ENCODE measurements around the gene CAV2. TPM values are rescaled to one million over a fixed set of nuclear protein-coding genes. Genes with fewer than 3 reads are reported as not detected.

CAV2 gene
- total RNA-seq, 2 experiments from 2014 or later = not detected

- Histone ChIP-seq H4K20me1 (ENCODE audit: insufficient read depth, low read length) (no peaks in the 10 kb centered on the region), H3K27ac (ENCODE audit: low read depth, low read length, poor library complexity, severe bottlenecking) (no peak overlapping the region), H3K9me3 (ENCODE audit: low read length) (no peaks in the 10 kb centered on the region), H3K4me3 (ENCODE audit: low read depth, low read length, poor library complexity, severe bottlenecking) (no peak overlapping the region), H3K4me2 (ENCODE audit: low read length) (no peak overlapping the region), H2AFZ (ENCODE audit: low read length) (no peak overlapping the region), H3K79me2 (ENCODE audit: insufficient read depth, low read depth, low read length) (no peaks in the 10 kb centered on the region), H3K4me1 (ENCODE audit: insufficient read depth, low read length, poor library complexity, severe bottlenecking) (no peaks in the 10 kb centered on the region), H3K9me2 (ENCODE audit: insufficient read depth, low read length) (no peaks in the 10 kb centered on the region), H3K36me3 (ENCODE audit: insufficient read depth, low read length) (no peaks in the 10 kb centered on the region)
- no TSS peak for BruUV-seq (replicated peaks)
- intact Hi-C loops (cut with micrococcal nuclease; ENCODE audit: unreplicated experiment) = no loop called here
- TF ChIP-seq EZH2phosphoT487 (IDR thresholded peaks at IDR 0.05; ENCODE audit: borderline replicate concordance, low read depth, low read length) (no peak), CTCF (conservative IDR thresholded peaks at IDR 0.05; ENCODE audit: low read length) (no peak)
- CTCF ChIA-PET (ENCODE audit: unreplicated experiment) = no interaction called here
- POLR2A ChIA-PET = interaction anchor here (0.5 kb wide), 1 partner anchor 34 kb away, joined by 4 read pairs; no protein-coding TSS in a partner anchor
- no peak for DNase-seq (ENCODE audit: low spot score)
Observed at GRCh38 chr7:116518961-116519360, 19.4 kb downstream of the CAV2 start.

GRCh38 chr7:116521046-116521664 lies 21.6 kb downstream of the CAV2 start:
- no peak overlapping the region for H2AFZ ChIP-seq (ENCODE audit: low read length)
- H4K20me1 ChIP-seq (ENCODE audit: insufficient read depth, low read length) = no peaks in the 10 kb centered on the region

More at GRCh38 chr7:116521046-116521664, 21.6 kb downstream of the CAV2 start:
- H3K4me1 ChIP-seq (ENCODE audit: insufficient read depth, low read length, poor library complexity, severe bottlenecking) = no peaks in the 10 kb centered on the region
- H3K36me3 ChIP-seq (ENCODE audit: insufficient read depth, low read length) = no peaks in the 10 kb centered on the region
- no peaks in the 10 kb centered on the region for H3K79me2 ChIP-seq (ENCODE audit: insufficient read depth, low read depth, low read length)
- intact Hi-C loops (cut with micrococcal nuclease; ENCODE audit: unreplicated experiment) = loop anchor here (5.0 kb wide), 1 partner anchor 61 kb away; no protein-coding TSS in a partner anchor
- H3K9me3 ChIP-seq (ENCODE audit: low read length) = no peaks in the 10 kb centered on the region
- H3K27ac ChIP-seq (ENCODE audit: low read depth, low read length, poor library complexity, severe bottlenecking) = no peak overlapping the region
- BruUV-seq (replicated peaks) = no TSS peak
- DNase-seq (ENCODE audit: low spot score) = no peak
- no peak for TF ChIP-seq EZH2phosphoT487 (IDR thresholded peaks at IDR 0.05; ENCODE audit: borderline replicate concordance, low read depth, low read length)
- TF ChIP-seq CTCF (conservative IDR thresholded peaks at IDR 0.05; ENCODE audit: low read length) = no peak
- no peak overlapping the region for H3K4me2 ChIP-seq (ENCODE audit: low read length)
- H3K4me3 ChIP-seq (ENCODE audit: low read depth, low read length, poor library complexity, severe bottlenecking) = no peak overlapping the region
- CTCF ChIA-PET (ENCODE audit: unreplicated experiment) = no interaction called here
- POLR2A ChIA-PET = interaction anchor here (1.4 kb wide), 1 partner anchor 13 kb away, joined by 3 read pairs; no protein-coding TSS in a partner anchor
- H3K9me2 ChIP-seq (ENCODE audit: insufficient read depth, low read length) = no peaks in the 10 kb centered on the region
